HEK293T (cell line): Measurements from ENCODE around the gene FABP6.

Experiments used
- ELF4 ChIP-seq: fragments of 450-650 bp; IDR thresholded peaks from 2 replicates; pipeline ENCODE4 v1.6.1; 2017; ENCODE audit warnings: antibody characterized with exemption
- FOXM1 ChIP-seq: fragments of 450-650 bp; IDR thresholded peaks from 2 replicates; pipeline ENCODE4 v1.6.1; 2017; ENCODE audit warnings: mild to moderate bottlenecking, borderline replicate concordance
- SUZ12 ChIP-seq: fragments of 450-650 bp; IDR thresholded peaks from 2 replicates; pipeline ENCODE4 v1.6.1; 2016; ENCODE audit warnings: mild to moderate bottlenecking
- ZNF384 ChIP-seq: fragments of 450-650 bp; IDR thresholded peaks from 2 replicates; pipeline ENCODE4 v1.6.1; 2016

DNA sequence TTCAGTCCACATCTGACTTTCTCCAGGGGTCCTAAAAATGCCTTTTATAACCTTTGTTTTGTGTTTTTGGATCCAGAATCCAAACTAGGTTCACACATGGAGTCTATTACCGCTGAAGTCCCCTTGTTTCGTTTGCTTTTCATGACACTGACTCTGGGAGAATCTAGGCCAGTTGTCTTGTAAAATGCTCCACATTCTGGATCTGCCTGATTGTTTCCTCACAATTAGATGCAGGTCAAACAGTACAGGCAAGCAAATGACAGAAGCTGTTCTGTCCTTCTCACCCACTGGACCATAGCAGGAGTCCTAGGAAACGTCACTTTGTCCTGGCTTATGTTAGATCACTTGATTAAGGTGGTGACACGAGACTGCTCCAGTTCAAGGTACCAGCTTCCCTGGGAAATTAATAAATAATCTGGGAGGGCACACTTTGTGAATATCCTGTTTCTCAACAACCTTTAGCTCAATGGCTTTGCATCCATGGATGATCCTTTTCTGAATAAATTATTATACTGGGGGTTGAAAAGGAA, 34.1 kb downstream of the FABP6 start:
- TF ChIP-seq ZNF384, result no peak
- TF ChIP-seq SUZ12, result no peak
- TF ChIP-seq FOXM1, result no peak
- no peak for TF ChIP-seq ELF4
